Muscle of leg (tissue), 16 donors: ENCODE data around the gene GOLGA6L2. TPM values are rescaled to one million over a fixed set of nuclear protein-coding genes. Genes with fewer than 3 reads are reported as not detected.
A peak's percentile ranks its signal among the peaks of the same experiment; 100 is the strongest.

Experiments
- DNase-seq: peaks from one replicate; pipeline ENCODE4 v3.0.0; 2013
- H3K27ac ChIP-seq: one replicate; pipeline ENCODE4 v1.5.1; 2013; ENCODE audit warnings: mild to moderate bottlenecking, low read length, control low read depth
- H3K27me3 ChIP-seq: one replicate; pipeline ENCODE4 v1.6.1; 2013; ENCODE audit warnings: low read length; ENCODE audit not compliant: control insufficient read depth, insufficient read depth
- H3K36me3 ChIP-seq: one replicate; pipeline ENCODE4 v1.6.1; 2013; ENCODE audit warnings: low read length; ENCODE audit not compliant: control insufficient read depth, insufficient read depth
- H3K4me1 ChIP-seq: one replicate; pipeline ENCODE4 v1.6.1; 2013; ENCODE audit warnings: low read length; ENCODE audit not compliant: control insufficient read depth, insufficient read depth
- H3K4me3 ChIP-seq: one replicate; pipeline ENCODE4 v1.5.1; 2013; ENCODE audit warnings: low read length, control low read depth
- H3K9me3 ChIP-seq: replicated peaks from 2 replicates; pipeline ENCODE4 v1.6.1; 2013; ENCODE audit warnings: low read depth, low read length; ENCODE audit not compliant: control insufficient read depth
- WGBS: methylation state at CpG from one replicate; pipeline ENCODE4 v1.1.5; 2013; ENCODE audit warnings: missing lambda C conversion rate; ENCODE audit not compliant: insufficient coverage; 5-methylcytosine and 5-hydroxymethylcytosine counted together
- long read RNA-seq, 11 donors: transcript quantifications; one replicate each; lab custom pipeline, GENCODE V29; 2026
- polyA plus RNA-seq, 8 donors: library from polyadenylated mRNA; unstranded; fragments of 120-200 nt; gene quantifications; one replicate each; pipeline versions ENCODE4 v1.2.1 to v1.2.3, GENCODE V29; 2013; ENCODE audit warnings: inconsistent platforms in 1 of 8, low replicate concordance in 1 of 8; ENCODE audit not compliant: insufficient read length in 8 of 8, insufficient read depth in 1 of 8
- total RNA-seq: library from RNA; stranded (reverse); fragments of 120-200 nt; gene quantifications from one replicate; pipeline ENCODE4 v1.2.4, GENCODE V29; 2013

GOLGA6L2 gene
- total RNA-seq (not detected), polyA plus RNA-seq (under 1 TPM in 1 of 8 donors, not detected in 7; 0.05 TPM)
- long read RNA-seq, donor 1: 0 reads
- long read RNA-seq, donor 2: 0 reads
- long read RNA-seq, donor 3: 0 reads
- long read RNA-seq, donor 4: 0 reads
- long read RNA-seq, donor 5: 0 reads
- long read RNA-seq, donor 6: 0 reads
- long read RNA-seq, donor 7: 0 reads
- long read RNA-seq, donor 8: 0 reads
- long read RNA-seq, donor 9: 0 reads
- long read RNA-seq, donor 10: 0 reads
- long read RNA-seq, donor 11: 0 reads

GRCh38 chr15:23447107-23447500 lies at the start of gene GOLGA6L2:
Gene GOLGA6L2 (minus strand): TSS chr15:23447243. CDS start chr15:23447181, 62 bp downstream.
- peaks cover 2% of the 10 kb centered on the region for H3K9me3 ChIP-seq
- H3K27ac ChIP-seq: no peak within 1 kb of the TSS
- H3K4me3 ChIP-seq: no peak within 1 kb of the TSS
- WGBS: 69% methylated on average over 5 of the region's 10 CpGs
- no peaks in the 10 kb centered on the region for H3K36me3 ChIP-seq
- H3K27me3 ChIP-seq: no peaks in the 10 kb centered on the region
- no peak for DNase-seq
- no peaks in the 10 kb centered on the region for H3K4me1 ChIP-seq

GRCh38 chr15:23484870-23485269 lies 37.8 kb upstream of the GOLGA6L2 start:
- no peaks in the 10 kb centered on the region for H3K27me3 ChIP-seq

DNA sequence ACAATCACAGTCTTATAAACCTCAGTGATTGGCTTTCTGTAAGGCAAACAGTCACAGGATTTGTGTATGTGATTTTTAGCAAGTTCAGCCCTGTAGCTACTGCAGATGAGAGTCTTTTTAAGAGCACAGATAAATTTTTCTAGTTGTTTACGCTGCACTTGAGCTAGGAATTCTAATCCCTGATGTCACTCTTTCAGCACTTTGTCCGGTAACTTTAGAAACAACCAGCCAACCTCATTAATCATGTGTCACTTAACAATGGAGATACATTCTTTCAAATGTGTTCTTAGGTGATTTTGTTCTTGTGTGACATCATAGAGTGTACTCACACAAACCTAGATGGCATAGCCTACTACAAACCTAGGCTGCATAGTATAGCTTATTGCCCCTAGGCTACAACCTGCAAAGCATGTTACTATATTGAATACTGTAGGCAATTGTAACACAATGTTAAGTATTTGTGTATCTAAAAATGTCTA lies 36.8 kb upstream of the GOLGA6L2 start:
- no CpG with 5 or more reads among the region's 2 CpGs for WGBS
- H3K27ac ChIP-seq: no peak overlapping the region
- no peak for DNase-seq

More at GRCh38 chr15:23484870-23485269, 37.8 kb upstream of the GOLGA6L2 start:
- H3K9me3 ChIP-seq: no peaks in the 10 kb centered on the region
- WGBS: no CpG with 5 or more reads among the region's 2 CpGs
- no peaks in the 10 kb centered on the region for H3K4me1 ChIP-seq
- H3K36me3 ChIP-seq: no peaks in the 10 kb centered on the region
- DNase-seq: no peak
- H3K4me3 ChIP-seq: no peak overlapping the region
- H3K27ac ChIP-seq: no peak overlapping the region

GRCh38 chr15:23482764-23483489 lies 35.9 kb upstream of the GOLGA6L2 start:
- no CpG with 5 or more reads among the region's 3 CpGs for WGBS
- Histone ChIP-seq H3K9me3 (no peaks in the 10 kb centered on the region), H3K27ac (no peak overlapping the region), H3K4me1 (no peaks in the 10 kb centered on the region), H3K4me3 (no peak overlapping the region), H3K36me3 (no peaks in the 10 kb centered on the region), H3K27me3 (no peaks in the 10 kb centered on the region)
- DNase-seq: no peak

More for the DNA sequence above, 36.8 kb upstream of the GOLGA6L2 start:
- Histone ChIP-seq H3K4me3 (no peak overlapping the region), H3K4me1 (no peaks in the 10 kb centered on the region), H3K9me3 (no peaks in the 10 kb centered on the region), H3K36me3 (no peaks in the 10 kb centered on the region), H3K27me3 (no peaks in the 10 kb centered on the region)

DNA sequence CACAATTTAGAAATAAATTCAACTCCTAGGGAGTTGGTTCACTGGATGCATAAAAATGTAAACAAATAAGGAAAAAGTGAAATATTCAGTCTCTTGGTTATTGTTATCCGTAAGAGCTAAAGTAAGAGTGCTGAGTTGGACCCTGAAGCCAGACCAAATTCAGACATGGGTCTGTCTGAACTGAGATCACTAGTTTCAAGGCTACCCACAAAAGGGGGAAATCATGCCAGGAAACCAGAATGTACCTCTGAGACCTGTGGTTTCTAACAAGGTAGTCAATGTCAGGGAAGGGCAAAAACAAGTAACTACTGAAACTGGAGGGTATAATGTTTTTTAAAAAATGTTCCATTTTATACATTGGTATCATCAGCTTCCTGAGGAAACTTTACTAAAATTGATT lies 35.2 kb upstream of the GOLGA6L2 start:
- Histone ChIP-seq H3K27me3 (no peaks in the 10 kb centered on the region), H3K27ac (no peak overlapping the region), H3K9me3 (no peaks in the 10 kb centered on the region), H3K36me3 (no peaks in the 10 kb centered on the region), H3K4me1 (no peaks in the 10 kb centered on the region), H3K4me3 (no peak overlapping the region)
- 86% methylated on average over 1 of the region's 1 CpG for WGBS
- DNase-seq: no peak

GRCh38 chr15:23477920-23478319 lies 30.9 kb upstream of the GOLGA6L2 start:
- Histone ChIP-seq H3K4me3 (no peak overlapping the region), H3K27ac (no peak overlapping the region), H3K9me3 (no peaks in the 10 kb centered on the region), H3K4me1 (no peaks in the 10 kb centered on the region), H3K27me3 (no peaks in the 10 kb centered on the region), H3K36me3 (no peaks in the 10 kb centered on the region)
- DNase-seq: no peak
- WGBS: 90% methylated on average over 3 of the region's 6 CpGs

- Histone ChIP-seq H3K27me3 (no peaks in the 10 kb centered on the region), H3K9me3 (peaks cover 2% of the 10 kb centered on the region), H3K4me3 (no peak overlapping the region), H3K4me1 (no peaks in the 10 kb centered on the region), H3K27ac (no peak overlapping the region), H3K36me3 (no peaks in the 10 kb centered on the region)
- no CpG with 5 or more reads among the region's 3 CpGs for WGBS
- DNase-seq: no peak
Measured at GRCh38 chr15:23472678-23473077, 25.6 kb upstream of the GOLGA6L2 start.

- no peak for DNase-seq
- Histone ChIP-seq H3K27me3 (no peaks in the 10 kb centered on the region), H3K27ac (no peak overlapping the region), H3K36me3 (no peaks in the 10 kb centered on the region), H3K9me3 (peaks cover 2% of the 10 kb centered on the region), H3K4me3 (no peak overlapping the region), H3K4me1 (no peaks in the 10 kb centered on the region)
- WGBS: no CpG with 5 or more reads among the region's 1 CpG
Measured at GRCh38 chr15:23472033-23472432, 25.0 kb upstream of the GOLGA6L2 start.

- peak; percentile 27 for DNase-seq
- Histone ChIP-seq H3K4me3 (no peak overlapping the region), H3K27me3 (no peaks in the 10 kb centered on the region), H3K27ac (no peak overlapping the region), H3K36me3 (no peaks in the 10 kb centered on the region), H3K4me1 (no peaks in the 10 kb centered on the region), H3K9me3 (no peaks in the 10 kb centered on the region)
- WGBS: no CpG with 5 or more reads among the region's 3 CpGs
Measured at GRCh38 chr15:23467110-23467600, 20.1 kb upstream of the GOLGA6L2 start.

GRCh38 chr15:23457890-23458289 lies 10.8 kb upstream of the GOLGA6L2 start:
- no peaks in the 10 kb centered on the region for H3K36me3 ChIP-seq
- H3K27ac ChIP-seq: no peak overlapping the region
- no peak for DNase-seq
- no peaks in the 10 kb centered on the region for H3K4me1 ChIP-seq
- no peak overlapping the region for H3K4me3 ChIP-seq
- H3K27me3 ChIP-seq: no peaks in the 10 kb centered on the region
- no peaks in the 10 kb centered on the region for H3K9me3 ChIP-seq
- 80% methylated on average over 2 of the region's 5 CpGs for whole genome bisulfite sequencing
